GM15510 (cell line): ENCODE results near the gene HOXB4.

Experiments used
- POLR2A ChIP-seq: IDR thresholded peaks from 3 replicates; pipeline ENCODE4 v1.6.1; 2011; ENCODE audit warnings: borderline replicate concordance; ENCODE audit not compliant: insufficient read length; ENCODE audit errors: extremely low read depth

Gene HOXB4

GRCh38 chr17:48539177-48539576, 39.0 kb downstream of the HOXB4 start:
- TF ChIP-seq POLR2A: no peak

DNA sequence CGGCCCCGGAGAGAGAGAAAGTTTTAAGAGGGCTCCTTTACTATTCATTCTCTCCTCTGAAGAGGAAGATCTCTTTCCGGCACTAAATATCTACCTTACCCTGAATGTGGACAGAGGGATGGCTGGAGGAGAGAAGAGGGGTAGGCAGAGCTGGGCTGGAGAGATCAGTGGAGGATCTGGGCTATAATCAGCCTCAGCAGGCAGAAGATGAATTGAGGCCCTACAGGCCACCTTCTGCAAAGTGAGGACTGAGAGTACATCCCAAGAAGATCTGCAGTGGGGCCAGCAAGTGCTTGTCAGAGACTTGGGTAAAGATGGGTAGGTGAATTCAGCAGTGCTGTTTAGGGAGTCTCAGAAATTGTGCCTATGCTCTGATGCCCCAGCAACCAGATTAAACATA, 40.8 kb downstream of the HOXB4 start:
- TF ChIP-seq POLR2A: no peak

GRCh38 chr17:48532261-48532660, 45.9 kb downstream of the HOXB4 start:
- no peak for TF ChIP-seq POLR2A

GRCh38 chr17:48530887-48531272, 47.3 kb downstream of the HOXB4 start, which contains the start of gene HOXB1:
Gene HOXB1 (minus strand): TSS chr17:48531011. CDS start chr17:48530904, 107 bp downstream.
- TF ChIP-seq POLR2A: no peak

- no peak for TF ChIP-seq POLR2A
Observed at GRCh38 chr17:48530208-48530886, 47.8 kb downstream of the HOXB4 start.

- TF ChIP-seq POLR2A: no peak
Observed at GRCh38 chr17:48529683-48530009, 48.5 kb downstream of the HOXB4 start.

DNA sequence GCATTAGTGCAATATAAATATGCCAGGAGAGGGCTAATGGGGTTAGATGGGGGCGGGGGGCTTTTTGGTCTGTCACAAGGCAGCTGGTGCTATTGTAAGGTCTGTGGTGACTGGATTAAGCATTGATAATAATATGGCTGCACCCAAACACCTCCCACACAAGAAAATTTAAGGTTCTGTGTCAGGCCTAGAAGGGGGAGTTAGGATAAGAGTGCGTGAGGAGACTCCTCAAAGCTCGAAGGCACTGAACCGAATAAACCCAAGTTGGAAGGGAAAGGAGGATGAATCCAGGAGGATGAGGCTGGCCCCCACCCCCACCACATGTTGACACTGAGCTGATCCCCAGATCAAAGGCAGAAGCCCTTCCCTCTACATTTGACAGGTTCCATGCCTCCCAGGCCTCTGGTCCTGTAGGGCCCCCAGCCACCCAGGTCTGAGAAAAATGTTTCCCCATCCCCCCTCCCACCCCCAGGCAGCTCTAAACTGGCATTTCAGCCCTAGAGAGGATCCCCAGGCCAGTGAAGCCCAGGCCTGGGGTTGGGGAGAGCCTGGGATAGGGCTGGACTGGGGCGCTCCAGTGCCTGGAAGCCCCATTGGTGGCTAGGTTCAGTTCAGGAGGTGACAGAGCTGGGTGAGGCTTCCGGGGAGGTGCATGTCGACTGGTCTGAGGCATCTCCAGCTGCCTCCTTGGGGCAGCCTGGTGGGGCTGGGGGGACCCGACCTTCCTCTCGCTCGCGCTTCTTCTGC, 49.0 kb downstream of the HOXB4 start:
- TF ChIP-seq POLR2A: no peak

- TF ChIP-seq POLR2A: no peak
Observed at GRCh38 chr17:48528153-48528935, 49.8 kb downstream of the HOXB4 start.

GRCh38 chr17:48527547-48527932, 50.6 kb downstream of the HOXB4 start:
- no peak for TF ChIP-seq POLR2A

GRCh38 chr17:48526608-48527546, 51.3 kb downstream of the HOXB4 start:
- TF ChIP-seq POLR2A: no peak
